HEK293 (cell line): Measurements from ENCODE around the gene HRCT1.

Source experiments
- CTCF ChIA-PET: fragments of 350-600 bp; formaldehyde crosslinking; extraction: SDS; loops from one replicate; lab custom pipeline; 2021; ENCODE audit warnings: antibody characterized with exemption; lab: Yijun Ruan, JAX
- POLR2A ChIA-PET: fragments of 300-600 bp; formaldehyde crosslinking; extraction: SDS; loops from one replicate; lab custom pipeline; 2020; ENCODE audit warnings: antibody characterized with exemption, inconsistent platforms; lab: Yijun Ruan, JAX
- H3K27ac ChIP-seq: fragments of 200-500 bp; sonication (Bioruptor generic); 2 replicates; pipeline ENCODE4 v1.5.1; 2014; ENCODE audit warnings: low read depth, low read length, control low read depth, inconsistent platforms; ENCODE audit errors: extremely low read depth
- H3K36me3 ChIP-seq, 2 experiments: fragments of 200-500 bp in 1 of 2; sonication (Bioruptor generic) in 1 of 2; 1 replicate in 1 of 2; 2 replicates in 1 of 2; pipeline ENCODE4 v1.5.1; 2014 to 2017; ENCODE audit warnings: inconsistent platforms in 2 of 2, low read length in 2 of 2; ENCODE audit not compliant: control insufficient read depth in 2 of 2, insufficient read depth in 1 of 2
- H3K4me1 ChIP-seq: fragments of 200-500 bp; sonication (Bioruptor generic); 2 replicates; pipeline ENCODE4 v1.5.1; 2014; ENCODE audit warnings: mild to moderate bottlenecking, low read length, inconsistent platforms; ENCODE audit not compliant: control insufficient read depth, insufficient read depth
- H3K4me3 ChIP-seq: 2 replicates; pipeline ENCODE4 v1.5.1; 2011; ENCODE audit warnings: low read depth, mild to moderate bottlenecking, control low read depth, low read length, moderate library complexity
- H3K9me3 ChIP-seq: fragments of 200-500 bp; sonication (Bioruptor generic); 2 replicates; pipeline ENCODE4 v1.5.1; 2014; ENCODE audit warnings: low read depth, low read length, inconsistent platforms; ENCODE audit not compliant: control insufficient read depth, insufficient read depth
- GFI1B ChIP-seq: fragments of 450-650 bp; formaldehyde crosslinking; IDR thresholded peaks from 2 replicates; pipeline ENCODE4 v1.5.1; 2016; ENCODE audit warnings: missing biosample characterization, missing genetic modification characterization
- MYNN ChIP-seq: fragments of 450-650 bp; formaldehyde crosslinking; IDR thresholded peaks from 2 replicates; pipeline ENCODE4 v1.5.1; 2016; ENCODE audit warnings: missing biosample characterization, missing genetic modification characterization, borderline replicate concordance
- ZNF10 ChIP-seq: fragments of 450-650 bp; formaldehyde crosslinking; IDR thresholded peaks from 2 replicates; pipeline ENCODE4 v1.5.1; 2017; ENCODE audit warnings: missing biosample characterization, missing genetic modification characterization
- ZNF202 ChIP-seq: fragments of 450-650 bp; formaldehyde crosslinking; IDR thresholded peaks from 2 replicates; pipeline ENCODE4 v1.5.1; 2016; ENCODE audit warnings: missing biosample characterization, missing genetic modification characterization, borderline replicate concordance
- ZNF324 ChIP-seq: fragments of 450-650 bp; formaldehyde crosslinking; IDR thresholded peaks from 2 replicates; pipeline ENCODE4 v1.5.1; 2016; ENCODE audit warnings: missing biosample characterization, missing genetic modification characterization
- ZNF416 ChIP-seq: fragments of 450-650 bp; formaldehyde crosslinking; IDR thresholded peaks from 2 replicates; pipeline ENCODE4 v1.5.1; 2016; ENCODE audit warnings: missing biosample characterization, missing genetic modification characterization
- ZNF433 ChIP-seq: fragments of 450-650 bp; formaldehyde crosslinking; IDR thresholded peaks from 2 replicates; pipeline ENCODE4 v1.5.1; 2016; ENCODE audit warnings: missing biosample characterization, missing genetic modification characterization, low read depth
- ZNF473 ChIP-seq: fragments of 450-650 bp; formaldehyde crosslinking; IDR thresholded peaks from 2 replicates; pipeline ENCODE4 v1.5.1; 2017; ENCODE audit warnings: missing biosample characterization, missing genetic modification characterization
- ZNF530 ChIP-seq: fragments of 450-650 bp; formaldehyde crosslinking; IDR thresholded peaks from 2 replicates; pipeline ENCODE4 v1.5.1; 2016; ENCODE audit warnings: low read depth, missing biosample characterization, missing genetic modification characterization
- ZNF585B ChIP-seq: fragments of 450-650 bp; formaldehyde crosslinking; IDR thresholded peaks from 2 replicates; pipeline ENCODE4 v1.5.1; 2016; ENCODE audit warnings: missing biosample characterization, missing genetic modification characterization
- ZNF664 ChIP-seq: fragments of 450-650 bp; formaldehyde crosslinking; IDR thresholded peaks from 2 replicates; pipeline ENCODE4 v1.5.1; 2016; ENCODE audit warnings: missing biosample characterization, missing genetic modification characterization
- ZNF707 ChIP-seq: fragments of 450-650 bp; formaldehyde crosslinking; IDR thresholded peaks from 2 replicates; pipeline ENCODE4 v1.5.1; 2016; ENCODE audit warnings: missing biosample characterization, missing genetic modification characterization
- ZNF837 ChIP-seq: fragments of 450-650 bp; formaldehyde crosslinking; IDR thresholded peaks from 2 replicates; pipeline ENCODE4 v1.5.1; 2016; ENCODE audit warnings: missing biosample characterization, missing genetic modification characterization
- ZSCAN23 ChIP-seq: fragments of 450-650 bp; formaldehyde crosslinking; IDR thresholded peaks from 2 replicates; pipeline ENCODE4 v1.5.1; 2016; ENCODE audit warnings: missing biosample characterization, missing genetic modification characterization
- TF ChIP-seq, protein P1 (sequence below): fragments of 450-650 bp; formaldehyde crosslinking; IDR thresholded peaks from 2 replicates; pipeline ENCODE4 v1.5.1; 2016; ENCODE audit warnings: missing biosample characterization, missing genetic modification characterization
- TF ChIP-seq, protein P2 (sequence below): fragments of 450-650 bp; formaldehyde crosslinking; conservative IDR thresholded peaks from 2 replicates; pipeline ENCODE4 v1.5.1; 2016; ENCODE audit warnings: low read depth, missing biosample characterization, missing genetic modification characterization
- TF ChIP-seq, protein P3 (sequence below): fragments of 450-650 bp; formaldehyde crosslinking; IDR thresholded peaks from 2 replicates; pipeline ENCODE4 v1.5.1; 2016; ENCODE audit warnings: missing biosample characterization, missing genetic modification characterization
- TF ChIP-seq, protein P4 (sequence below): fragments of 450-650 bp; formaldehyde crosslinking; IDR thresholded peaks from 2 replicates; pipeline ENCODE4 v1.5.1; 2016; ENCODE audit warnings: missing biosample characterization, missing genetic modification characterization
- TF ChIP-seq, protein P5 (sequence below): fragments of 450-650 bp; IDR thresholded peaks from 2 replicates; pipeline ENCODE4 v1.5.1; 2018; ENCODE audit warnings: missing biosample characterization, mild to moderate bottlenecking, missing genetic modification characterization

Gene HRCT1

DNA sequence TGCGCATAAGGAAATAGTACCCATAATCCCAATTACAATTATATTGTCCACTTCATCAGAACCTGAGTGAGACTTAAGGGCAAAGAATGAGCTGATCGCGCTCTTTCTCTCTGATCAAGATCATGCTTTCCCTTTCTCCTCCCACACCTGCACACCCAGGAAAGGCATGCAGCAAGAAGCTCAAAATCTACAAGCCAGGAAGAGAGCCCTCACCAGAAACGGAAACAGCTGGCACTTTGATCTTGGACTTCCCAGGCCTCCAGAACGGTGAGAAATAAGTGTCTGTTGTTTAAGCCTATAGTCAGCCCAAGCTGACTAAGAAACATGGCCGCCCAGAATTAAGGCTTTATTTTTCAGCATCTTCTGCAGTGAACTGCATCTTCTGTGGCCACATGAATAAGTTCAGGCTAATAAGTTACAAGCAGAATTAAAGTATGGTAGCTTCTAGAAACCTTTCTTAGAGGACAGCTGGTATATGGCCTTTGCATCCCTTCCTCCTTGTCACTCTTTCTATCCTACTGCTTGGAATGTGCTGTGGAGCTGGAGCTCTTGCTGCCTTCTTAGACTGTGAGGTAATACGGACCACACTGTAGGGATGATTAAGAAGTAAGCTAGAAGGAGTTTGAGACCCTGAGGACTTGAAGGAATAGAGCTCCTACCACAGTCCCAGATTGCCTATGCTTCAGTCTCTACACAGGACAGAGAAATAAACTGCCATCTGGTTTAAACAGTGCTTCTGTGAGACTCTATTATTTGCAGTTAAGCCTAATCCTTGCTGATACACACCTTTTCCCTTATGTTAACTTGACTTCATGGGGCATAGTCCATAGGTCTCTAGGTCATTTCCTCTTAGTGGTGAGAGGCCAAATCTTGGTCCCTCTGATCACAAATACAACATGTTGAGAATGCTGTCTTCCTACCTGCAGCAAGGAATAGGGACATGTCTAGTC is 34.7 kb downstream of the HRCT1 start (continued):
- TF ChIP-seq, protein P1, sequence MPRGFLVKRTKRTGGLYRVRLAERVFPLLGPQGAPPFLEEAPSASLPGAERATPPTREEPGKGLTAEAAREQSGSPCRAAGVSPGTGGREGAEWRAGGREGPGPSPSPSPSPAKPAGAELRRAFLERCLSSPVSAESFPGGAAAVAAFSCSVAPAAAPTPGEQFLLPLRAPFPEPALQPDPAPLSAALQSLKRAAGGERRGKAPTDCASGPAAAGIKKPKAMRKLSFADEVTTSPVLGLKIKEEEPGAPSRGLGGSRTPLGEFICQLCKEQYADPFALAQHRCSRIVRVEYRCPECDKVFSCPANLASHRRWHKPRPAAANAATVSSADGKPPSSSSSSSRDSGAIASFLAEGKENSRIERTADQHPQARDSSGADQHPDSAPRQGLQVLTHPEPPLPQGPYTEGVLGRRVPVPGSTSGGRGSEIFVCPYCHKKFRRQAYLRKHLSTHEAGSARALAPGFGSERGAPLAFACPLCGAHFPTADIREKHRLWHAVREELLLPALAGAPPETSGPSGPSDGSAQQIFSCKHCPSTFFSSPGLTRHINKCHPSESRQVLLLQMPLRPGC (tag by site-specific recombination): no peak

DNA sequence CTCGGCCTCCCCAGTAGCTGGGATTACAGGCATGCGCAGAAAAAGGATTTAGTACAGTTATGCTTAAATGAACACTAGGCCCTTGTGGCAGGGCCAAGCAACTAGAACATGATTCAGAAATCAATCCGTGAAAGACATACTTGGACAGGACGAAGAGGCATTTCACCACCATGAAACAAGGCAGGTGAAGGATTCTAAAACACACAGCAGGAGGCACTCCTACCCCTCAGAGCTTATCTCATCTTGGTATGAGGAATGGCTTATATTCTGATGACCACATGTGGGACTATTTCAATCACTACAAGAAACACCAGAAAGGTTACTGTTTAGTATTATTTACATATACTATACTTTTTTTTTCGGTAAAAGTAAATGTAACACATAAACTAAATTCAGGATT is 36.3 kb downstream of the HRCT1 start:
- Histone ChIP-seq H3K4me3 (no peak overlapping the region), H3K9me3 (no peaks in the 10 kb centered on the region), H3K27ac (no peak overlapping the region), H3K4me1 (no peaks in the 10 kb centered on the region), H3K36me3 (no peaks in the 10 kb centered on the region)
- POLR2A ChIA-PET: interaction anchor here (1.1 kb wide), 1 partner anchor 37 kb away, joined by 4 read pairs; no protein-coding TSS in a partner anchor
- TF ChIP-seq ZNF585B (tag by site-specific recombination): no peak
- TF ChIP-seq ZNF416 (tag by site-specific recombination): no peak
- TF ChIP-seq, protein P2, sequence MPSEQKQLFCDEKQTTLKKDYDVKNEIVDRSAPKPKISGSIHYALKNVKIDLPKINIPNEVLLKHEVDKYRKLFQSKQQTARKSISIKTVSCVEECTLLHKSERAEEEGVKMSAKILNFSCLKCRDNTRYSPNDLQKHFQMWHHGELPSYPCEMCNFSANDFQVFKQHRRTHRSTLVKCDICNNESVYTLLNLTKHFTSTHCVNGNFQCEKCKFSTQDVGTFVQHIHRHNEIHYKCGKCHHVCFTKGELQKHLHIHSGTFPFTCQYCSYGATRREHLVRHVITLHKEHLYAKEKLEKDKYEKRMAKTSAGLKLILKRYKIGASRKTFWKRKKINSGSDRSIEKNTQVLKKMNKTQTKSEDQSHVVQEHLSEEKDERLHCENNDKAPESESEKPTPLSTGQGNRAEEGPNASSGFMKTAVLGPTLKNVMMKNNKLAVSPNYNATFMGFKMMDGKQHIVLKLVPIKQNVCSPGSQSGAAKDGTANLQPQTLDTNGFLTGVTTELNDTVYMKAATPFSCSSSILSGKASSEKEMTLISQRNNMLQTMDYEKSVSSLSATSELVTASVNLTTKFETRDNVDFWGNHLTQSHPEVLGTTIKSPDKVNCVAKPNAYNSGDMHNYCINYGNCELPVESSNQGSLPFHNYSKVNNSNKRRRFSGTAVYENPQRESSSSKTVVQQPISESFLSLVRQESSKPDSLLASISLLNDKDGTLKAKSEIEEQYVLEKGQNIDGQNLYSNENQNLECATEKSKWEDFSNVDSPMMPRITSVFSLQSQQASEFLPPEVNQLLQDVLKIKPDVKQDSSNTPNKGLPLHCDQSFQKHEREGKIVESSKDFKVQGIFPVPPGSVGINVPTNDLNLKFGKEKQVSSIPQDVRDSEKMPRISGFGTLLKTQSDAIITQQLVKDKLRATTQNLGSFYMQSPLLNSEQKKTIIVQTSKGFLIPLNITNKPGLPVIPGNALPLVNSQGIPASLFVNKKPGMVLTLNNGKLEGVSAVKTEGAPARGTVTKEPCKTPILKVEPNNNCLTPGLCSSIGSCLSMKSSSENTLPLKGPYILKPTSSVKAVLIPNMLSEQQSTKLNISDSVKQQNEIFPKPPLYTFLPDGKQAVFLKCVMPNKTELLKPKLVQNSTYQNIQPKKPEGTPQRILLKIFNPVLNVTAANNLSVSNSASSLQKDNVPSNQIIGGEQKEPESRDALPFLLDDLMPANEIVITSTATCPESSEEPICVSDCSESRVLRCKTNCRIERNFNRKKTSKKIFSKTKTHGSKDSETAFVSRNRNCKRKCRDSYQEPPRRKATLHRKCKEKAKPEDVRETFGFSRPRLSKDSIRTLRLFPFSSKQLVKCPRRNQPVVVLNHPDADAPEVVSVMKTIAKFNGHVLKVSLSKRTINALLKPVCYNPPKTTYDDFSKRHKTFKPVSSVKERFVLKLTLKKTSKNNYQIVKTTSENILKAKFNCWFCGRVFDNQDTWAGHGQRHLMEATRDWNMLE (tag by site-specific recombination): no peak
- TF ChIP-seq ZSCAN23 (tag by site-specific recombination): no peak
- TF ChIP-seq ZNF664: no peak
- TF ChIP-seq ZNF707: no peak
- TF ChIP-seq ZNF530 (tag by site-specific recombination): no peak
- TF ChIP-seq, protein P3, sequence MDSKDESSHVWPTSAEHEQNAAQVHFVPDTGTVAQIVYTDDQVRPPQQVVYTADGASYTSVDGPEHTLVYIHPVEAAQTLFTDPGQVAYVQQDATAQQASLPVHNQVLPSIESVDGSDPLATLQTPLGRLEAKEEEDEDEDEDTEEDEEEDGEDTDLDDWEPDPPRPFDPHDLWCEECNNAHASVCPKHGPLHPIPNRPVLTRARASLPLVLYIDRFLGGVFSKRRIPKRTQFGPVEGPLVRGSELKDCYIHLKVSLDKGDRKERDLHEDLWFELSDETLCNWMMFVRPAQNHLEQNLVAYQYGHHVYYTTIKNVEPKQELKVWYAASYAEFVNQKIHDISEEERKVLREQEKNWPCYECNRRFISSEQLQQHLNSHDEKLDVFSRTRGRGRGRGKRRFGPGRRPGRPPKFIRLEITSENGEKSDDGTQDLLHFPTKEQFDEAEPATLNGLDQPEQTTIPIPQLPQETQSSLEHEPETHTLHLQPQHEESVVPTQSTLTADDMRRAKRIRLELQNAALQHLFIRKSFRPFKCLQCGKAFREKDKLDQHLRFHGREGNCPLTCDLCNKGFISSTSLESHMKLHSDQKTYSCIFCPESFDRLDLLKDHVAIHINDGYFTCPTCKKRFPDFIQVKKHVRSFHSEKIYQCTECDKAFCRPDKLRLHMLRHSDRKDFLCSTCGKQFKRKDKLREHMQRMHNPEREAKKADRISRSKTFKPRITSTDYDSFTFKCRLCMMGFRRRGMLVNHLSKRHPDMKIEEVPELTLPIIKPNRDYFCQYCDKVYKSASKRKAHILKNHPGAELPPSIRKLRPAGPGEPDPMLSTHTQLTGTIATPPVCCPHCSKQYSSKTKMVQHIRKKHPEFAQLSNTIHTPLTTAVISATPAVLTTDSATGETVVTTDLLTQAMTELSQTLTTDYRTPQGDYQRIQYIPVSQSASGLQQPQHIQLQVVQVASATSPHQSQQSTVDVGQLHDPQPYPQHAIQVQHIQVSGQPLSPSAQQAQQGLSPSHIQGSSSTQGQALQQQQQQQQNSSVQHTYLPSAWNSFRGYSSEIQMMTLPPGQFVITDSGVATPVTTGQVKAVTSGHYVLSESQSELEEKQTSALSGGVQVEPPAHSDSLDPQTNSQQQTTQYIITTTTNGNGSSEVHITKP (tag by site-specific recombination): no peak
- TF ChIP-seq ZNF10 (tag by site-specific recombination): no peak
- TF ChIP-seq ZNF202 (tag by site-specific recombination): no peak
- TF ChIP-seq, protein P4, sequence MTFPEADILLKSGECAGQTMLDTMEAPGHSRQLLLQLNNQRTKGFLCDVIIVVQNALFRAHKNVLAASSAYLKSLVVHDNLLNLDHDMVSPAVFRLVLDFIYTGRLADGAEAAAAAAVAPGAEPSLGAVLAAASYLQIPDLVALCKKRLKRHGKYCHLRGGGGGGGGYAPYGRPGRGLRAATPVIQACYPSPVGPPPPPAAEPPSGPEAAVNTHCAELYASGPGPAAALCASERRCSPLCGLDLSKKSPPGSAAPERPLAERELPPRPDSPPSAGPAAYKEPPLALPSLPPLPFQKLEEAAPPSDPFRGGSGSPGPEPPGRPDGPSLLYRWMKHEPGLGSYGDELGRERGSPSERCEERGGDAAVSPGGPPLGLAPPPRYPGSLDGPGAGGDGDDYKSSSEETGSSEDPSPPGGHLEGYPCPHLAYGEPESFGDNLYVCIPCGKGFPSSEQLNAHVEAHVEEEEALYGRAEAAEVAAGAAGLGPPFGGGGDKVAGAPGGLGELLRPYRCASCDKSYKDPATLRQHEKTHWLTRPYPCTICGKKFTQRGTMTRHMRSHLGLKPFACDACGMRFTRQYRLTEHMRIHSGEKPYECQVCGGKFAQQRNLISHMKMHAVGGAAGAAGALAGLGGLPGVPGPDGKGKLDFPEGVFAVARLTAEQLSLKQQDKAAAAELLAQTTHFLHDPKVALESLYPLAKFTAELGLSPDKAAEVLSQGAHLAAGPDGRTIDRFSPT (tag by site-specific recombination): no peak
- no peak for TF ChIP-seq ZNF324 (tag by site-specific recombination)
- TF ChIP-seq ZNF433 (tag by site-specific recombination): no peak
- TF ChIP-seq GFI1B (tag by site-specific recombination): no peak
- no peak for TF ChIP-seq ZNF473 (tag by site-specific recombination)
- TF ChIP-seq ZNF837: no peak
- no peak for TF ChIP-seq MYNN (tag by site-specific recombination)
- TF ChIP-seq, protein P5, sequence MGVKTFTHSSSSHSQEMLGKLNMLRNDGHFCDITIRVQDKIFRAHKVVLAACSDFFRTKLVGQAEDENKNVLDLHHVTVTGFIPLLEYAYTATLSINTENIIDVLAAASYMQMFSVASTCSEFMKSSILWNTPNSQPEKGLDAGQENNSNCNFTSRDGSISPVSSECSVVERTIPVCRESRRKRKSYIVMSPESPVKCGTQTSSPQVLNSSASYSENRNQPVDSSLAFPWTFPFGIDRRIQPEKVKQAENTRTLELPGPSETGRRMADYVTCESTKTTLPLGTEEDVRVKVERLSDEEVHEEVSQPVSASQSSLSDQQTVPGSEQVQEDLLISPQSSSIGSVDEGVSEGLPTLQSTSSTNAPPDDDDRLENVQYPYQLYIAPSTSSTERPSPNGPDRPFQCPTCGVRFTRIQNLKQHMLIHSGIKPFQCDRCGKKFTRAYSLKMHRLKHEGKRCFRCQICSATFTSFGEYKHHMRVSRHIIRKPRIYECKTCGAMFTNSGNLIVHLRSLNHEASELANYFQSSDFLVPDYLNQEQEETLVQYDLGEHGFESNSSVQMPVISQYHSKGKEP: no peak
- CTCF ChIA-PET: interaction anchor here (0.8 to 1.7 kb wide), 3 partner anchors 81 to 368 kb away, joined by 3 to 4 read pairs (median 3); no protein-coding TSS in a partner anchor
